Activated naive CD8-positive, alpha-beta T cell treated with anti-CD3 and anti-CD28 coated beads, Interleukin-2, amount 50 U/mL, for 24 hours (primary cell): ENCODE measurements around the gene EML5.

Experiments used
- ATAC-seq: fragments of 150-1000 bp; cut with Tn5 transposase; one replicate; pipeline ENCODE4 v1.10.0; 2021
- DNase-seq: peaks from one replicate; pipeline ENCODE4 v3.0.0; 2021
- H3K27ac Mint-ChIP-seq: one replicate; pipeline ENCODE4 v1.8.0; 2021; ENCODE audit warnings: mild to moderate bottlenecking, mixed read lengths
- H3K27me3 Mint-ChIP-seq: one replicate; pipeline ENCODE4 v1.8.0; 2021; ENCODE audit warnings: mixed read lengths
- H3K36me3 Mint-ChIP-seq: one replicate; pipeline ENCODE4 v1.8.0; 2021; ENCODE audit warnings: low read depth, mixed read lengths
- H3K4me1 Mint-ChIP-seq: one replicate; pipeline ENCODE4 v1.8.0; 2021; ENCODE audit warnings: mixed read lengths
- H3K4me3 Mint-ChIP-seq: one replicate; pipeline ENCODE4 v1.8.0; 2021; ENCODE audit warnings: mild to moderate bottlenecking, moderate library complexity, mixed read lengths
- H3K9me3 Mint-ChIP-seq: one replicate; pipeline ENCODE4 v1.8.0; 2021; ENCODE audit warnings: mixed read lengths

EML5 gene

DNA sequence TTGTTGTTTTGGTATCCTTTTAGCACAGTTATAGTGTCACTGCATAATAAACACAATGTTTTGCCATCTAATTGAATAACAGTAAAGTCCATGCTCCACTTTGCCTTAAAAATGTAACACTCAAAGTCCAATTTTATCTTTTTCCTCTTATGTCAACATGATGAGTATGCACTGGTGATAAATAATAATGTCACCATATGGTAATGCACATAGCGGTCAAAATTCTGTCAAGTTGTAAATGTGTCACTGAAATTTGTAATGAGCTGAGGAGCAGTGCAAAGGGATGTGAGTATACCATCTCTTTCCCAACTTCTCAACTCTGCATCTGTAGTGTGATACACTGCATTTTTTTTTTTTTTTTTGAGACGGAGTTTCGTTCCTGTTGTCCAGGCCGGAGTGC lies 65.7 kb downstream of the EML5 start:
- H3K27me3 Mint-ChIP-seq, result no peaks in the 10 kb centered on the region
- H3K27ac Mint-ChIP-seq, result no peak overlapping the region
- H3K4me3 Mint-ChIP-seq, result no peak overlapping the region
- H3K36me3 Mint-ChIP-seq, result peaks cover 9% of the 10 kb centered on the region
- no peaks in the 10 kb centered on the region for H3K9me3 Mint-ChIP-seq
- DNase-seq (no peak), ATAC-seq (no peak)
- no peaks in the 10 kb centered on the region for H3K4me1 Mint-ChIP-seq

DNA sequence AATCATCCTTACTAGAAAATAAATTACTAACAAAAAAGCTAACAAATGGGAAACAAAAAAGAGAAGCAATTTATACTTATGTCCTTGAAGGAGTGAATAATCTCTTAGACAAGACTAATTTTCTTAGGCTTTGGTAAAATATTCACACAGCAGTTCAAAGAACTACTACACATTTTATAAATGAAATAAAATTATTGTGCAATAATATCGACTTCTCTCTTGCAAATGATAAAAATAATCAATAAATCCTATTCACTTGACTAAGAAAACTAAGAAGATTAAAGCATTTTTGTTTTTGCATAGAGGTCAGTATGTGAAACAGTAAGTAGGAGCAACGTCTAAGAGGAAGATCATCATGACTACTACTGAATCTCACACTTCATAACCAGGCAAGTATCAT lies 82.0 kb downstream of the EML5 start:
- peaks cover 9% of the 10 kb centered on the region for H3K36me3 Mint-ChIP-seq
- H3K4me1 Mint-ChIP-seq, result no peaks in the 10 kb centered on the region
- no peaks in the 10 kb centered on the region for H3K9me3 Mint-ChIP-seq
- no peaks in the 10 kb centered on the region for H3K27me3 Mint-ChIP-seq
- H3K4me3 Mint-ChIP-seq, result no peak overlapping the region
- ATAC-seq (no peak), DNase-seq (no peak)
- no peak overlapping the region for H3K27ac Mint-ChIP-seq

DNA sequence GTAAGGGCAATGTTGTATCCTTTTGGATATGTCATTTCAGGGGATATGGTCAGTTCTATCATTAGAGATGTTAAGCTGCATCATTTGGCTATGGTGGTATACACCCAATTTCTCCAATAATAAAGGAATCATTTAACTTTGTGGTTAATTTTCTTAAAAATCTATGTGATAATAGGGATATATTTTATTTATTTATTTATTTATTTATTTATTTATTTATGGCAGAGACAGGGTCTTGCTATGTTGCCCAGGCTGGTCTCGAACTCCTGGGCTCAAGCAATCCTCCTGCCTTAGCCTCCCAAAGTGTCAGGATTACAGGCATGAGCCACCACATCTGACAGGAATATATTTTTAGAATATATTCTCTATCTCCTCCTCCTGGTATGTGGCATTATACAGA lies 85.7 kb downstream of the EML5 start:
- Mint-ChIP-seq H3K9me3 (no peaks in the 10 kb centered on the region), H3K27ac (no peak overlapping the region), H3K4me1 (no peaks in the 10 kb centered on the region), H3K36me3 (peaks cover 8% of the 10 kb centered on the region), H3K4me3 (no peak overlapping the region), H3K27me3 (no peaks in the 10 kb centered on the region)
- ATAC-seq, result no peak
- no peak for DNase-seq

DNA sequence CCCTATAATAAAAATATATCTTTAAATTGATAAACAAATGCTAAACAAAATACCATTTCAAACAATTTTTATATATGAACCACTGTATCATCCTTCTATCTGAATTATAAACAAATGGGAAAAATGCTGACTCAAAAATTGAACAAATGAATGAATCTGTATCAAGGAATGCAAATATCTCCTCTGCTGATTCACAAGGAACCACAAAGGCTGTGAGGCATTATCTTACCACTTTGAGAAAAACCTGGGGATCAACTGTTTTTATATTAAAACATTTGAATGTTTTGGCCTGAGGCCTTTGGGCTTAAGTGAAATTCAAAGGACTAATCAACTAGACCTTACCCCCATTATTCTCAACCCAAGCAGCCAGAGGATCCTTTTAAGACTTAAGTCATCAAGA lies 86.3 kb downstream of the EML5 start:
- Mint-ChIP-seq H3K27me3 (no peaks in the 10 kb centered on the region), H3K4me3 (no peak overlapping the region), H3K27ac (no peak overlapping the region), H3K9me3 (no peaks in the 10 kb centered on the region), H3K36me3 (peaks cover 8% of the 10 kb centered on the region), H3K4me1 (no peaks in the 10 kb centered on the region)
- DNase-seq (no peak), ATAC-seq (no peak)

DNA sequence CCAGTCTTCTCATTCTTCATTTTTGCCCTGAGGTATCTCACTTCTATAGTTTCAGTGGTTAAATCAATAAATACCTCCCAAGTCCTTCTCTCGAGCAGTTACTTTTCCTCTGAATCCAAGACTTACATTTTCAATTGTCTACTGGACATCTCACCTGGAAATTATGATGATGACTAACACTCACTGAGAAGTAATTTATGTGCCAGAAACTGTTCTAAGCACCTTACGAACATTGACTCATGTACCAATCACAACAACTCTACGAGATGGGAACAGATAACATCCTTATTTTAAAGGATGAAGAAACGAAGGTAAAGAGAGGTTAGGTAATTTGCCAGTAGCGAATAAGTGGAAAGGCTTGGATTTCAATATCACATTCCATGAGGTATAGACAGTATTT lies 94.1 kb downstream of the EML5 start:
- peaks cover 8% of the 10 kb centered on the region for H3K36me3 Mint-ChIP-seq
- H3K4me1 Mint-ChIP-seq, result no peaks in the 10 kb centered on the region
- H3K27ac Mint-ChIP-seq, result no peak overlapping the region
- no peaks in the 10 kb centered on the region for H3K27me3 Mint-ChIP-seq
- DNase-seq (no peak), ATAC-seq (no peak)
- no peaks in the 10 kb centered on the region for H3K9me3 Mint-ChIP-seq
- H3K4me3 Mint-ChIP-seq, result no peak overlapping the region

DNA sequence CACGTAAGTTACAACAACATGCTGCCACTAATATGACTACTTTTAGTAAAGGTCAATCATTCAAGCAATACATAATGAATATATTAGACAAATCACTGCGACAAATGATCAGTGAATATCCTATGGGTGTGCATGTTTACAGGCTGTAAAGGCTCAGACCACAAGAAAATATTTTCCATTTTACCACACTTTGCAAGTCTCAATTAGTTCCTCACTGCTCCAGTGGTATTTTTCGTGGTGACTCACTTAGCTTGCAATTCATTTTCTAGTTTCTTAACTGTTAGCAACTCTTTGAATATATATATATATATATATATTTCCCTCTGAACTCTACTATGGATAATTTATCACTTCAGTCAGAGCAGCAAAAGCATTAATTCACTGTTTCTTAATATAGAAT lies 96.9 kb downstream of the EML5 start:
- no peaks in the 10 kb centered on the region for H3K27me3 Mint-ChIP-seq
- ATAC-seq, result no peak
- no peak for DNase-seq
- no peaks in the 10 kb centered on the region for H3K9me3 Mint-ChIP-seq
- H3K27ac Mint-ChIP-seq, result no peak overlapping the region
- peaks cover 9% of the 10 kb centered on the region for H3K36me3 Mint-ChIP-seq
- no peak overlapping the region for H3K4me3 Mint-ChIP-seq
- H3K4me1 Mint-ChIP-seq, result no peaks in the 10 kb centered on the region

DNA sequence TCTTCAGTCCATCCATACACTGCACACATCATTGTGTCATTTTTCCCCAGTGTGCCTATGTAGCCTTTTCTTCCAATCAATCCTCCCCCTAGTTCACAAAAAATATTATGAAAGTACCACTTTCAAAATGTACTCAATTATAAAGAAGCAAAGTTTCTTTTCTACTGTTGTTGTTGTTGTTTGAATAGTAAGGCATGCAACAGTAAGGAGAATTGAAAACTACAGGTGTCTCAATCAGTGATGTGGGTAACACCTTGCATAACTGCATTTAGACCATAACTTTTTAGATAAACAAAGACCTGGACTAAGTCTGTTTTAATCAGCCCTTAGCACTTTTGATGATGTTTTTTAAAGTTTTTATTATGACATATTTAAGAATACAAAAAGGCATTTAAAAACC lies 104.4 kb downstream of the EML5 start:
- Mint-ChIP-seq H3K27me3 (no peaks in the 10 kb centered on the region), H3K4me3 (no peak overlapping the region), H3K36me3 (peaks cover 9% of the 10 kb centered on the region), H3K4me1 (no peaks in the 10 kb centered on the region), H3K27ac (no peak overlapping the region), H3K9me3 (no peaks in the 10 kb centered on the region)
- ATAC-seq, result no peak
- DNase-seq, result no peak

DNA sequence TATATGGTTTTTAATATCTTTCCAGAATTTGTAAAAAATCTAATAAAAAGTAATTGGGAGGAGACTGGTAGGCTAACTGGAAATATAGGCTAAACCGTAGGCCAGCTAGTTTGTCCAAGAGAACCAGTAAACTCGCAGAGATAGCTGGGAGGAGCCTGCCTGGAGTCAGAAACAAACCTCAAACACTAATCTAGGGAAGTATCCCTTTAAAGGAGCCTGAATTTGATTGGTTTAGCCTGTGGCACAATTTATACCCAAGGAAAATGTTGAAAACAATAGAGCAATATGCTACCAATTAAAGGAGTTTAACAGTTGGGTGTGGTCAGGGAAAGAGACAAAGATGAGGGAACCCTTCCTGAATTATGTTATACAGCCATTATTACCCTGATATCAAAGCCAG lies 109.6 kb downstream of the EML5 start:
- ATAC-seq (no peak), DNase-seq (no peak)
- no peaks in the 10 kb centered on the region for H3K27me3 Mint-ChIP-seq
- peaks cover 10% of the 10 kb centered on the region for H3K36me3 Mint-ChIP-seq
- H3K27ac Mint-ChIP-seq, result no peak overlapping the region
- H3K4me3 Mint-ChIP-seq, result no peak overlapping the region
- no peaks in the 10 kb centered on the region for H3K9me3 Mint-ChIP-seq
- H3K4me1 Mint-ChIP-seq, result no peaks in the 10 kb centered on the region

DNA sequence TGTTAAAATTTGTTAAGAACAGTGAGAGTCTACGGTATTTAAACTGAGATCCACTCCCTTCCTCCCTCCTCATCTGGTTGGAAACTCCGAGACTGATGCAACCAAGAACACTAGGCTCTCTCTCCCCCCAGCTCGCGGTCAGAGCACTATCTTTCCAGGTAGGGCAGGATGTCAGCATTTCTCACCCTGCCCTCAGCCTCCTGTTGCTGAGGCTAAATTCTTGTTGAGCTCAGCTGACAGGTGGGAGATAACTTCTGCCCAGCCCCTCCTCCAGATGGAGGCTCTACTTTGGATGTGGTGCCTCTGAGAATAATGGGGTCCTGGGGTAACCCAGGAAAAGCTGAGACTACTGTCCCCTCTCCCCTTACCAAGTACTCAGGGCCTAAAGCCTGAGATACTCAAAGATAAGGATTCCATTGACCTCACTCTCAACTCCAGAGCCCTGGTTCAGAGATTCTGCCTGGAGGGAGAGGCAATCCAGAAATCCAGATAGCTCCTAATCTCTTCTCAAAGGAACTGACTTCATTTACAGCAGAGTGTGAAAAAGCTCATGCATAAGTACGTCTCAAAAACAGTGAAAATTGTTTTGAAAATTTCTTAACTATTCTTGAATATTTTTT lies 110.1 kb downstream of the EML5 start:
- no peak for DNase-seq
- no peak for ATAC-seq
- H3K27ac Mint-ChIP-seq, result no peak overlapping the region
- H3K9me3 Mint-ChIP-seq, result no peaks in the 10 kb centered on the region
- H3K27me3 Mint-ChIP-seq, result no peaks in the 10 kb centered on the region
- H3K4me3 Mint-ChIP-seq, result no peak overlapping the region
- H3K4me1 Mint-ChIP-seq, result no peaks in the 10 kb centered on the region
- H3K36me3 Mint-ChIP-seq, result peaks cover 12% of the 10 kb centered on the region

DNA sequence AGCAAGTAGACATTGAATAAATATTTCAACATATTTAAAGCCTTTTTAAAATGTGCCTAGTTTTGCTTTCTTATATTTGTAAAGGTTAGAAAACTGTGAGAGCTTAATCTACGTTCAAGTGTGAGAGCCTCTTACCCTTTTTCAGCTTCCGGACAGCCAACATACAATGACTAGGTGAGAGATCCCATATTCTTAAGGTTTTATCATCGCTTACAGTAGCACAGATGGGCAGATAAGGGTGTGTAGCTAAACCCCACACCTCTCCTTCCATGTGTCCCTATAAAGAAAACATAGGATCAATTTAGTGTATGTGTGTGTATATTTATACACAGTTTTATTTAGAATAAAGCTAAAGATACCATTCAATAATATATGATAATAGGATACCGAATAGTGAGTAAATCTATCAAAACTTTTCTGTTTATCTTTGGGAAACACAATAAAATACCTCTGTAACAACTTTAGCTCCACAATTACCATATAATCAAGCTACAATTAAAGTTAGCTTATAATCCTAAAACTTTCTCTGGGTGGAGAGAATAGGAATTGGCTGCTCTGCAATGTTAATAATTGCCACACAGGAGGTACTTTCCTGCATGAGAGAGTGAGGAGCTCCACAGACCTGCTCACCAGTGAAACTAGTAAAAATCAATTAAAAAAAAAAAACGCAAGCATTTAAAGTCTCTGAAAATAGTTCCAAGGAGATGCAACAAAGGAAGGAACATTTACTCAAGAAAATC lies 110.8 kb downstream of the EML5 start:
- no peaks in the 10 kb centered on the region for H3K4me1 Mint-ChIP-seq
- no peak for DNase-seq
- H3K27ac Mint-ChIP-seq, result no peak overlapping the region
- ATAC-seq, result no peak
- H3K4me3 Mint-ChIP-seq, result no peak overlapping the region
- no peaks in the 10 kb centered on the region for H3K9me3 Mint-ChIP-seq
- peaks cover 12% of the 10 kb centered on the region for H3K36me3 Mint-ChIP-seq
- no peaks in the 10 kb centered on the region for H3K27me3 Mint-ChIP-seq

DNA sequence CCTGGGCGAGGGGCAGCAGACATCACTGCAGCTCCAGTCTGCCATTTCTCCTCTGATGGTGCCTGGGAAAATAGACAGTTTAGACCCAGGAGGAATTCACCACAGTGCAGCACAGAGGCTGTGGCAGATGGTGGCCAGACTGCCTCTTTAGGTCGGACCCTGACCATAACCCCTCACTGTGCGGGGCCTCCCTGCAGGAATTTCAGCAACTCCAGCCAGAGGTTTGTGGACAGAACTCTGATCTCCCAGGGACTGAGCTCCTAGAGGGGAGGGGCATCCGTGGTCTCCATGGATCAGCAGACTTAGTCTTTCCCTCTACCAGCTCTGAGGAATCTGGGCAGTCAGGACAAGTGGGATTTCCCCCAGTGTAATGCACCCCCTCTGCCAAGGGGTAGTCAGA lies 123.4 kb downstream of the EML5 start:
- Mint-ChIP-seq H3K36me3 (peaks cover 24% of the 10 kb centered on the region), H3K4me3 (no peak overlapping the region), H3K9me3 (peaks cover 6% of the 10 kb centered on the region), H3K4me1 (peaks cover 9% of the 10 kb centered on the region), H3K27me3 (no peaks in the 10 kb centered on the region), H3K27ac (no peak overlapping the region)
- DNase-seq, result no peak
- no peak for ATAC-seq

DNA sequence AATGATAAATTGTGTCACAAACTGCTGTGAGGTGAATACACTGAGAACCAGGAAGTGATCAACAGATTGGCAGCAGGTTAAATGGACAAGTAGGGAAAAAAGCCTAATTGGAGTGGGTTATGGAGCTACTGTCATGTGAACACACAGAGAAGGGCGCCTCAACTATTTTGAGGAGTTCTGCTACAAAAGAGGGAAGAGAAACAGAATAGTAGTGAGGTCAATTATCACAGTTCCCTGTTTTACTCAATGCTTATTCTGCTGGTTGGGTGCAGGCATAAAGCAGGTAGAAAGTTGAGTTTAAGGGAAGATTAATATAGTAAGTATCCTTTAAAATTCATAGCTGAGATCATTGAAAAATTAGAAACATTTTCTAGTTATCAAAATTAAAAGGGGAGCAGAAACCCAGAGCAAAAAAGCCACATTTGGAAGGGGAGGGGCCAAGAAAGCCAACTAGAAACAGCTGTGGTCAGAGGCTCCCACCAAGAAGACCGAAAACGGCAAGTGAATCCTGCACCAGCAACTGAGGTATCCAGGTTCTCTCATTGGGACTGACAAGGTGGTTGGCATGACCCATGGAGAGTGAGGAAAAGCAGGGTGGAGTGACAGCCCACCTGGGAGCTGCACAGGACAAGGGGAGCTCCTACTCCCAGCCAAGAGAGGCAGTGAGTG lies 124.2 kb downstream of the EML5 start:
- no peak overlapping the region for H3K4me3 Mint-ChIP-seq

DNA sequence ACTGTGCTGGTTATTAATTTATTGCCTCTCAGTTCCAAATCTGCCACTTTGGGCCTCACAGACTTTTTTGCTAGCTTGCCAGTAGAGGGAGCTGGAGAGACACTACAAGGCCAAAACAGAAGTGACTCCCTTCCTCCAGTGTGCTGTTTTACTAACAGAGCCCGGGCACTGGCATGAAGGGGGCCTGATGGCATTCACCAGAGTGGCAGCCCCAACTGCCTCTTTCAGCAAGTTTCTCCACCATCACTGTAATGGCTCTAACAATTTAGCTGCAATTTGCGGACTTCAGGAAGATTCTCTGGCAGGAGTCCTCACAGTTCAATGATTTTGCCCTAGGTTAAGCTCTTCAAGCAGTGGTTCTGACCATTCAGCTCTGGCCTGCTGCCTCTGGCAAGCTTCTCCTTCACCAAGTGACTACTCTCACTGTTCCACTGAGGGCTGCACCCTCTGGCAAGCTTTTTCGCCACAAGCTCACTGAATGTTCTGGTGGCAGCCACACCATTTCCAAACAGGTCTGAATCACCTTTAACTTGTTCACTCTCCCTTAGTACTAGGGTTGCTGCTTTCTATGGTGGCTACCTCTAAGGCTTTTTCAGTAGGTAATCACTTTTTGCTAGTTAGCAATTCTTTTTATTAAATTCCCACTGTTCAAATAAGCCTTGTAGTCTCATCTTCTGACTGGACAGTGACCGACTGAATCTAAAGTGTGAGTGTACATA lies 125.0 kb downstream of the EML5 start:
- peak; percentile 41 for DNase-seq
- peaks cover 11% of the 10 kb centered on the region for H3K36me3 Mint-ChIP-seq
- peak; percentile 80 for ATAC-seq
- H3K27me3 Mint-ChIP-seq, result no peaks in the 10 kb centered on the region
- H3K27ac Mint-ChIP-seq, result no peak overlapping the region
- peaks cover 6% of the 10 kb centered on the region for H3K9me3 Mint-ChIP-seq
- H3K4me1 Mint-ChIP-seq, result peaks cover 9% of the 10 kb centered on the region
- H3K4me3 Mint-ChIP-seq, result no peak overlapping the region

More for the DNA sequence above, 124.2 kb downstream of the EML5 start:
- Mint-ChIP-seq H3K4me1 (peaks cover 9% of the 10 kb centered on the region), H3K9me3 (peaks cover 6% of the 10 kb centered on the region), H3K27ac (no peak overlapping the region), H3K27me3 (no peaks in the 10 kb centered on the region), H3K36me3 (peaks cover 20% of the 10 kb centered on the region)
- ATAC-seq, result no peak
- DNase-seq, result no peak

DNA sequence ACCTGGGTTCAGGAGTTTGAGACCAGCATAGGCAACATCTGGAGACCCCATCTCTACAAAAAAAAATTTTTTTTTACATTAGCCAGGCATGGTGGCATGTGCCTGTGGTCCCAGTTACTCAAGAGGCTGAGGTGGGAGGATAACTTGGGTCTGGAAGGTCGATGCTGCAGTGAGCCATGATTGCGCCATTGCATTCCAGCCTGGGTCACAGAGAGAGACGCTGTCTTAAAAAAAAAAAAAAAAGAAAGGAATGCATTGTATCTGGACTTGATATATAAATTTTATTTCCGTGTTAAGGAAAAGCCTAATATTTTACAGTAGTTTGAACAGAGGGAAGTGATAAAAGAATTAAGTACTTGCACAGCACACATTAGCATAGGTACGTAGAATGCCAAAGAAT lies 132.7 kb downstream of the EML5 start:
- Mint-ChIP-seq H3K36me3 (peaks cover 21% of the 10 kb centered on the region), H3K27ac (no peak overlapping the region)

DNA sequence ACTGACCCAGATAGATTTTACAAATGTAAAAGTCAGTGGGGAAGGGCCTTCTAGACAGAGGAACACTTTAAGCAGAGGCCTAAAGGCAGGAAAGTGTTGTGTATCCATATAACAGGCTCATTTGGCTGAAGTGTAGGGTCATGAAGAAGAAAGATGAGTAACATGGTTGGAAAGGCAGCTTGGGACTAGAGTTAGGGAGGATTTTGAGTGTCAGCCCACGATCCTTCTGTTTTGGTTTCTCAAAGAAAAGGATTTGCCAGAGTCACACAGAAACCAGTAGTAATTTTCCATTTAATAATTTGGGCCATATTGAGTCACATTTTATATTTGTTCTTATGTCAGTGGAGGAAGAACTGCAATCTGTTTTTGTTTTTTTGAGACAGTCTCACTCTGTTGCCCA lies 153.5 kb downstream of the EML5 start:
- no peaks in the 10 kb centered on the region for H3K4me1 Mint-ChIP-seq
- H3K27me3 Mint-ChIP-seq, result no peaks in the 10 kb centered on the region
- no peak for ATAC-seq
- peaks cover 33% of the 10 kb centered on the region for H3K36me3 Mint-ChIP-seq
- no peak overlapping the region for H3K27ac Mint-ChIP-seq
- H3K4me3 Mint-ChIP-seq, result no peak overlapping the region
- DNase-seq, result no peak
- H3K9me3 Mint-ChIP-seq, result peaks cover 18% of the 10 kb centered on the region

More for the DNA sequence above, 132.7 kb downstream of the EML5 start:
- Mint-ChIP-seq H3K9me3 (no peaks in the 10 kb centered on the region), H3K4me3 (no peak overlapping the region), H3K27me3 (no peaks in the 10 kb centered on the region), H3K4me1 (no peaks in the 10 kb centered on the region)
- ATAC-seq (no peak), DNase-seq (no peak)
